GM12891 (cell line): Measurements from ENCODE around the gene MEGF10.

Experiments
- PAX5 ChIP-seq: IDR thresholded peaks from 2 replicates; pipeline ENCODE4 v1.6.1; 2011; ENCODE audit warnings: low read length, moderate library complexity, mild to moderate bottlenecking; ENCODE audit not compliant: insufficient read depth, severe bottlenecking
- POLR2A ChIP-seq: IDR thresholded peaks from 2 replicates; pipeline ENCODE4 v1.6.1; 2011; ENCODE audit warnings: low read depth, low read length, control low read depth
- POLR2AphosphoS5 ChIP-seq: IDR thresholded peaks from 2 replicates; pipeline ENCODE4 v1.6.1; 2011; ENCODE audit warnings: low read depth, low read length, control low read depth
- POU2F2 ChIP-seq: IDR thresholded peaks from 2 replicates; pipeline ENCODE4 v1.6.1; 2011; ENCODE audit warnings: low read depth, mild to moderate bottlenecking, control low read depth, low read length, moderate library complexity
- SPI1 ChIP-seq: IDR thresholded peaks from 2 replicates; pipeline ENCODE4 v1.6.1; 2011; ENCODE audit warnings: low read depth, low read length, control low read depth
- TAF1 ChIP-seq: IDR thresholded peaks from 2 replicates; pipeline ENCODE4 v1.6.1; 2011; ENCODE audit warnings: low read depth, low read length, control low read depth

DNA sequence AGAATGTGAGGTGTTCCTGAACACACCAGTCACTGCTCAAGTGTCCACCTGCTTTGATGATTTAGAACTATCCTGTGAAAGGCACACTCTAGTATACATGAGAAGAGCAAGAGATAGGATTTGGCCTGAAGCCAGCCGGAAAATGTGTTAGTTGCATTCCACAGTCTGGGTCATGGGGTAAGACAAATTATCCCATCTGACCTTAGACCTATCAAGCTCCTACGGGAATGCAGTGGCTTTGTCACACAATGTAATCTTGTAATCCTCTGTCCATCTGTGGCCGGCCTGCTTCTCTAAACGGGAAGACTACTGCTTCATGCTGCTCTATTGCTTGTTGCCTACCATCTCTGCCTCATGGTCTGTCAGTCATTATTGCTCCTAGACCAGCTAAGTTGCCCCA lies 134.4 kb downstream of the MEGF10 start:
- TF ChIP-seq POLR2A (no peak), TAF1 (no peak), POLR2AphosphoS5 (no peak), SPI1 (no peak), POU2F2 (no peak), PAX5 (no peak)
